Stimulated activated CD4-positive, alpha-beta T cell treated with anti-CD3 and anti-CD28 coated beads, Interleukin-15, amount 100 ng/mL, for 1 hour (primary cell): ENCODE results near the gene NMB.
"Not testable (repeated sequence)": the region's sequence is repeated elsewhere in the genome, so short reads cannot be mapped to it uniquely, and the experiment has no call there.

ENCODE experiments used
- DNase-seq, 2 donors: peaks; one replicate each; pipeline ENCODE4 v3.0.0-alpha.2; 2020; ENCODE audit warnings: low read depth in 1 of 2, low spot score in 1 of 2

NMB gene

GRCh38 chr15:84658080-84658787, at the start of gene NMB:
Gene NMB, minus strand, starts transcription at chr15:84658199. Its CDS starts 47 bp downstream, at chr15:84658152.
- DNase-seq = peak; percentile 70 to 76

DNA sequence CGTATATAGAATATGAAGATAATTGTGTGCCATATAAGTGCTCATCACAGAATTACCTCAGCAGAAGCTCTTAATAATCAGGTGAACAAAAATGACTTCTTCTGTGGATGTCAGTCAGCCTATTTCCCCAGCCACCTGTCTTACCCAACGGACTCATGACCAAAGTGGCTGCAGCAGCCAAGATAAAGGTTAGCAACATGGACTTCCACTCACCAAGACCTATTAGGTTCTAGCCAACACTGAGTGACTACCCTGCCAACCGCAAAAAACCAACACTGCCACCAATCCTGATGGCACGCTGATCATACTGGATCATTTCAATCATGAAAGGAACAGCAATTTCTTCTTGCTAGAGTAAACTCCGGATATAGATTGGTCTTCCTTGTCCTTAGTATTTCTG, 45.8 kb upstream of the NMB start:
- DNase-seq = no peak

- no peak for DNase-seq
Measured at GRCh38 chr15:84702961-84703482, 45.0 kb upstream of the NMB start.

GRCh38 chr15:84699538-84700191, 41.7 kb upstream of the NMB start:
- DNase-seq = no peak

DNA sequence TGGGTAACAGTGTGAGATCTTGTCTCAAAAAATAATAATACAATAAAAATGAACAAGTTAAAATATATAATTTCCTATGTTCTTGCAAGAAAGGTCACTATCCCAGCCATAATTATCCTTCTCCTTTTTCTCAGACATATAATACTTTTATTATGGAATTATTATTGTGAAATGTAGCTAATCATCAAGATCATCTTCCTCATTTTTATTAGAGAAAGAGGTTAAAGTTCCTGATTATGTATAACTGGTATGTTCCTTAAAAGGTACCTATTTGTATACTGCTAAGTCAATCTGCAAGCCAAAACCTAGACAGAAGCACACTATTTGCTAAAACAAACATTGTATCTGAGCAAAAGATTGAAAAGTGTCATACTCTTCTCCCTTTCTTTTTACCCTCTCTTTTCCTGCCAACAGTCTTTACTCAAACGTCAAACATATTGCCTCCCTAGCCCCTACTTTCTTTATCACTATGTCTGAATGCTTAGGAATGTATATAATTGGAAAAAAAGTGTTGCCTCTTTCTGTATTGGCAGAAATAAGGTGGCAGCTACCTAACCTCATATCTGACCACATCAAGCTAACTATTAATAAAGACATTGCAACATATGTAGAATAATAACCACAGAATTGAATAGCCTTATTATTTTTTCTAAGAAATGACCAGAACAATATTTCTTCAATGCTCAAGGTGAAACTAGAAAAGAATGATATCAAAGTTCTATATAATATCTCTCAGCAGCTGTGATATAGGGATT, 39.4 kb upstream of the NMB start:
- no peak for DNase-seq

- no peak for DNase-seq
Measured at GRCh38 chr15:84696757-84697156, 38.8 kb upstream of the NMB start.

DNA sequence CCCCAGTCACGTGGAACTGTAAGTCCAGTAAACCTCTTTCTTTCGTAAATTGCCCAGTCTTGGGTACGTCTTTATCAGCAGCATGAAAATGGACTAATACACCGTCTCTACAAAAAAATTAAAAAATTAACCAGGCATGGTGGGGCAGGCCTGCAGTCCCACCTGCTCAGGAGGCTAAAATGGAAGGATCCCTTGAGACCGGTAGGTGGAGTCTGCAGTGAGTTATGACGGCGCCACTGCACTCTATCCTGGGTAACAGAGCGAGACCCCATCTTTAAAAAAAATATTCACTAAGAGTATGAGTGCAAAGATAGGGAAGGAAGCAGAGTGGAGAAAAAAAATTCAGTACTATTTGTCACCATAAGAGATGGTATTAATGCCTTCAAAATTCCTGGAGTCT, 32.3 kb upstream of the NMB start:
- no peak for DNase-seq

DNA sequence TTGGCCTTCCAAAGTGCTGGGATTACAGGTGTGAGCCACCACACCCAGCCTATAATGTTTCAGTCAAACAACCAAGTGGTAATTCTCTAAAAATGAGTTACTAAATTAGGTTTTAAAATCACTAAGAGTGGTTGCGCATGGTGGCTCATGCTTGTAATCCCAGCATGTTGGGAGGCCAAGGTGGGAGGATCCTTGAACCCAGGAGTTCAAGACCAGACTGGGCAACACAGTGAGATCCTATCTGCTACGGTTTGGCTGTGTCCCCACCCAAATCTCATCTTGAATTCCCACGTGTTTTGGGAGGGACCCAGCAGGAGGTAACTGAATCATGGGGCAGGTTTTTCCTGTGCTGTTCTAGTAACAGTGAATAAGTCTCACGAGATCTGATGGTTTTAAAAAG, 31.9 kb upstream of the NMB start:
- no peak for DNase-seq

DNA sequence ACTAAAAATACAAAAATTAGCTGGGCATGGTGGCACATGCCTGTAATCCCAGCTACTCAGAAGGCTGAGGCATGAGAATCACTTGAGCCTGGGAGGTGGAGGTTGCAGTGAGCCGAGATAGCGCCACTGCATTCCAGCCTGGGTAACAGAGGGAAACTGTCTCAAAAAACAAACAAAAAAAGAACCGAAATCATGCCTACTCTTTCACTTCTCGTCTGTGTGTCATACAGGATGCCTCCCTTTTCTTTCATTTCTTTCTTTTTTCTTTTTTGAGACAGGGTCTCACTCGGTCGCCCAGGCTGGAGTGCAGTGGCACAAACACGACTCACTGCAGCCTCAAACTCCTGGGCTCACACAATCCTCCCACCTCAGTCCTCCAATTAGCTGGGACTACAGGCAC, 28.4 kb upstream of the NMB start:
- not testable (repeated sequence) for DNase-seq

DNA sequence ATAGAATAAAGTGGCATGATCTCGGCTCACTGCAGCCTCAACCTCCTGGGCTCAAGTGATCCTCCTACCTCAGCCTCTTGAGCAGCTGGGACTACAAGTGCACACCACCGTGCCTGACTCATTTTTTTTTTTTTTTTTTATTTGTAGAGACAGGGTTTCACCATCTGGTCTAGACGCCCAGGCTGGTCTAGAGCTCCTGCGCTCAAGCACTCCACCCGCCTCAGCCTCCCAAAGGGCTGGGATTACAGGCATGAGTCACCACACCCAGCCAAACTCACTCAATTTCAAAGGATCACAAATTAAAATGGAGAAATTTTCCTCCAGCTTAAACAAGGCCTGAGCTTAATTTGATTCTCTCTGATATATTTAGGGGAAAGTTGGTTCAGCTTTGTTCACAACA, 27.3 kb upstream of the NMB start:
- no peak for DNase-seq

- no peak for DNase-seq
Measured at GRCh38 chr15:84684092-84684491, 26.1 kb upstream of the NMB start.

GRCh38 chr15:84681831-84682230, 23.8 kb upstream of the NMB start:
- DNase-seq = no peak

- no peak for DNase-seq
Measured at GRCh38 chr15:84671211-84671610, 13.2 kb upstream of the NMB start.

GRCh38 chr15:84669726-84670125, 11.7 kb upstream of the NMB start:
- DNase-seq = no peak

- no peak for DNase-seq
Measured at GRCh38 chr15:84668221-84668982, 10.4 kb upstream of the NMB start.

- no peak for DNase-seq
Measured at GRCh38 chr15:84666373-84666772, 8.4 kb upstream of the NMB start.

DNA sequence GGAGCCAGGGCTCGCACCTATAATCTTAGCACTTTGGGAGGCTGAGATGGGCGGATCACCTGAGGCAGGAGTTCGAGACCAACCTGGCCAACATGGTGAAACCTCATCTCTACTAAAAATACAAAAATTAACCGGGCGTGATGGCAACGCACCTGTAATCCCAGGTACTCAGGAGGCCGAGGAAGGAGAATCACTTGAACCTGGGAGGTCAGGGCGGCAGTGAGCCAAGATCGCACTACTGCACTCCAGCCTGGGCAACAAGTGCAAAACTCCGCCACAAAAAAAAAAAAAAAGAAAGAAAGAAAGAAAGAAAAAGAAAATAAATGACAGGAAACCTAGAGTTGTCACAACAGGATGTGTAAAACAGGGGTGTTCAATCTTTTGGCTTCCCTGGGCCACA, 3.0 kb upstream of the NMB start:
- DNase-seq = no peak

- no peak for DNase-seq
Measured at GRCh38 chr15:84659904-84660781, 2.1 kb upstream of the NMB start.

DNA sequence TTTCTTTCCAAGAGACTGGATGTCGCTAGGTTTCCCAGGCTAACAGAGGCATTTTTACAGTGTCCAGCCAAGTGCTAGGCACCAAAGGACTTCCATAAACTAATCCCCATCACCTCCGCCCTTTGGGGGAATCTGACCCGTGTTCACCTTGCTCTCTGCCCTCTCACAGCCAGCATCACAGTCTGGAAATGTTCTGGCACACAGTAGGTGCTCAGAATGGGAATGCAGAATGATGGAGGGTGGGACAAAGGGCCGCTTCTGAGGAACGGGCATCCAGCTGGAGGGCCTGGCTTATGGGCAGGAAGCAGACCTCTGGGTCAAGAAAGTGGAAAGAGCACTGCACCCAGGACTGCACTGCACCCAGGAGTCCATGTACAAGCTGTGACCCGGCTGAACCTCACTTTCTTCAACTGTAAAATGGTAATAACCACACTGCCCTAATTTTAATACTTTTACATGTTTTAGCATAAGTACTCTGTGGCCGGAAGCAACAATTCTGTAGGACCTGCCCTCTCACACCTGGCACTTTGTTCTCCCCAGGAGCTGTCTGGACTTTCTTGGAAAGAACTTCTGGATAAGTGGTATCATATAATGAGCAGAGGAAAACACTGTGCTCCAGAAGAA, 901 bp upstream of the NMB start:
- DNase-seq = no peak

DNA sequence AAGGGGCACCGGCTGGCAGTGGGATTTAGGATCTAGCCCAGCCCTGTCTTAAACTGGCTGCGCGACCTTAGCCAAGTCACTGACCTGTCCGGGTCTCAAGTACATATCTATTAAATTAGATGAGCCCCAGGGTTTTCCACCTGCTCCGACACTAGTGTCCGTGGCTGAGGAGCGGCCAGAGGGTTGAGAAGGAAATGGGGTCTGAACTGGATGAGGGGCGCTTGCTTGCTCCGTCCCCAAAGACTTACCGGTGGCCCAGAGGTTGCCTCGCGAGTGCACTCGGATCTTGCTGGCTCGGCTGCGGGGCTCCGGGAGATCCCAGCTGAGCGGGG, 285 bp downstream of the NMB start:
- no peak for DNase-seq
